Osteoblast (primary cell): ENCODE measurements around the gene WFDC2. TPM values are rescaled to one million over a fixed set of nuclear protein-coding genes. Genes with fewer than 3 reads are reported as not detected.

Experiments
- DNase-seq: peaks from one replicate; pipeline ENCODE4 v3.0.0; 2011; ENCODE audit warnings: low spot score, mixed read lengths; ENCODE audit not compliant: insufficient read length; ENCODE audit errors: missing footprints
- H2AFZ ChIP-seq: 2 replicates; pipeline ENCODE4 v1.6.0; 2011; ENCODE audit warnings: mild to moderate bottlenecking, low read length
- H3K27ac ChIP-seq: 2 replicates; pipeline ENCODE4 v1.5.1; 2011; ENCODE audit warnings: mild to moderate bottlenecking, low read depth, low read length, moderate library complexity
- H3K27me3 ChIP-seq: 2 replicates; pipeline ENCODE4 v1.6.0; 2012; ENCODE audit warnings: mild to moderate bottlenecking, control low read depth, inconsistent platforms, low read length, moderate library complexity; ENCODE audit not compliant: insufficient read depth
- H3K36me3 ChIP-seq: 2 replicates; pipeline ENCODE4 v1.5.1; 2011; ENCODE audit warnings: mild to moderate bottlenecking, low read length, control low read depth, moderate library complexity; ENCODE audit not compliant: insufficient read depth
- H3K4me1 ChIP-seq: 2 replicates; pipeline ENCODE4 v1.5.1; 2011; ENCODE audit warnings: mild to moderate bottlenecking, low read length, control low read depth, moderate library complexity; ENCODE audit not compliant: insufficient read depth
- H3K4me2 ChIP-seq: 2 replicates; pipeline ENCODE4 v1.6.0; 2011; ENCODE audit warnings: mild to moderate bottlenecking, low read length; ENCODE audit not compliant: insufficient read depth
- H3K4me3 ChIP-seq: fragments of 200-600 bp; sonication (generic); 3 replicates; pipeline ENCODE4 v1.5.1; 2012; ENCODE audit warnings: mild to moderate bottlenecking, low read length, inconsistent platforms; ENCODE audit not compliant: insufficient read depth
- H3K79me2 ChIP-seq: 2 replicates; pipeline ENCODE4 v1.6.0; 2012; ENCODE audit warnings: mild to moderate bottlenecking, low read length, control low read depth, inconsistent platforms; ENCODE audit not compliant: insufficient read depth
- H3K9me3 ChIP-seq: 2 replicates; pipeline ENCODE4 v1.5.1; 2011; ENCODE audit warnings: low read depth, low read length, control low read depth
- H4K20me1 ChIP-seq: 2 replicates; pipeline ENCODE4 v1.6.0; 2012; ENCODE audit warnings: mild to moderate bottlenecking, low read length, control low read depth; ENCODE audit not compliant: insufficient read depth
- total RNA-seq: library from RNA; depleted of rRNA; stranded (reverse); fragments of >200 nt; gene quantifications from 2 replicates; pipeline ENCODE4 v1.2.3, GENCODE V29; 2012
- TF ChIP-seq, protein P1 (sequence below): IDR thresholded peaks from 2 replicates; pipeline ENCODE4 v1.5.1; 2011; ENCODE audit warnings: mild to moderate bottlenecking, low read depth, low read length, moderate library complexity; ENCODE audit errors: extremely low read depth

Gene WFDC2
- total RNA-seq, 1 donor = not detected

DNA sequence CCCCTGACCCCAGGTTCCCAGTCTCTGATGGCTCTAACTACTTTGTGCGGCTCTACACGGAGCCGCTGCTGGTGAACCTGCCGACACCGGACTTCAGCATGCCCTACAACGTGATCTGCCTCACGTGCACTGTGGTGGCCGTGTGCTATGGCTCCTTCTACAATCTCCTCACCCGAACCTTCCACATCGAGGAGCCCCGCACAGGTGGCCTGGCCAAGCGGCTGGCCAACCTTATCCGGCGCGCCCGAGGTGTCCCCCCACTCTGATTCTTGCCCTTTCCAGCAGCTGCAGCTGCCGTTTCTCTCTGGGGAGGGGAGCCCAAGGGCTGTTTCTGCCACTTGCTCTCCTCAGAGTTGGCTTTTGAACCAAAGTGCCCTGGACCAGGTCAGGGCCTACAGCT is 44.0 kb upstream of the WFDC2 start:
- Histone ChIP-seq H3K36me3 (peaks cover 42% of the 10 kb centered on the region), H2AFZ (no peak overlapping the region), H3K79me2 (no peaks in the 10 kb centered on the region), H4K20me1 (no peaks in the 10 kb centered on the region), H3K4me3 (no peak overlapping the region), H3K4me1 (no peaks in the 10 kb centered on the region), H3K27me3 (no peaks in the 10 kb centered on the region), H3K27ac (no peak overlapping the region), H3K9me3 (no peaks in the 10 kb centered on the region), H3K4me2 (no peak overlapping the region)
- DNase-seq = no peak
- TF ChIP-seq, protein P1, sequence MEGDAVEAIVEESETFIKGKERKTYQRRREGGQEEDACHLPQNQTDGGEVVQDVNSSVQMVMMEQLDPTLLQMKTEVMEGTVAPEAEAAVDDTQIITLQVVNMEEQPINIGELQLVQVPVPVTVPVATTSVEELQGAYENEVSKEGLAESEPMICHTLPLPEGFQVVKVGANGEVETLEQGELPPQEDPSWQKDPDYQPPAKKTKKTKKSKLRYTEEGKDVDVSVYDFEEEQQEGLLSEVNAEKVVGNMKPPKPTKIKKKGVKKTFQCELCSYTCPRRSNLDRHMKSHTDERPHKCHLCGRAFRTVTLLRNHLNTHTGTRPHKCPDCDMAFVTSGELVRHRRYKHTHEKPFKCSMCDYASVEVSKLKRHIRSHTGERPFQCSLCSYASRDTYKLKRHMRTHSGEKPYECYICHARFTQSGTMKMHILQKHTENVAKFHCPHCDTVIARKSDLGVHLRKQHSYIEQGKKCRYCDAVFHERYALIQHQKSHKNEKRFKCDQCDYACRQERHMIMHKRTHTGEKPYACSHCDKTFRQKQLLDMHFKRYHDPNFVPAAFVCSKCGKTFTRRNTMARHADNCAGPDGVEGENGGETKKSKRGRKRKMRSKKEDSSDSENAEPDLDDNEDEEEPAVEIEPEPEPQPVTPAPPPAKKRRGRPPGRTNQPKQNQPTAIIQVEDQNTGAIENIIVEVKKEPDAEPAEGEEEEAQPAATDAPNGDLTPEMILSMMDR = no peak

DNA sequence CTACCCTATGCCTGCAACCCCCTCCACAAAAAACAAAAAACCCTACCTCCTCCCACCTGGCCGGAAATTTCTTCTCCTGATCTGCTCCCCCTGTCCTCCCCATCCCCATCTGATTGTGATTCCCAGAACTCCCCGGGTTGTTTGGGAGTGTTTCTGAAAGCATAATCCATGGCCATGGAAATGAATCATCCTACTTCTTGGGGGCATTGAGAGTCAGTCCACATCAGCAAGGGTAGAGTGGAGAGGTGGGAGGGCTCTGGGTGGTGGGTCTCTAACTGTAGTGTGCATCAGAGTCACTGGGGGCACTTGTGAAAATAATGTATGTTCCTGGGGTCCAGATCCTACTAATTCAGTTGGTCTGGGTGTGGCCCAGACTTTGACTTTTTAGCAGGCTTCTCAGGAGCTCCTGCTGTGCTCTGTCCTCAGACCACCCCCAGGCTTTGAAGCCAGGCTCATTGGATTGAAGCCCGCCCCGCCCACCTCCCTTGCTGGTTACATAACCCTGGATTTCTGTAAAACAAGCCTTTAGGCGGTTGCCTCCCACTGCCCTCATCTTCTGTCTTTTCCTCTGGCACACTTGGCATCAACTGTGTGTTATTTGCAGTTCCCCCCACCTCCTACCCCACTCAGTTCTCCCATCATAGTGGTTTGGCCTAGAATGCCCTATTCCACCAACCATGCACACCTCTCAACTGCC is 43.1 kb upstream of the WFDC2 start:
- no peaks in the 10 kb centered on the region for H3K4me1 ChIP-seq
- DNase-seq = no peak
- H3K79me2 ChIP-seq = no peaks in the 10 kb centered on the region

DNA sequence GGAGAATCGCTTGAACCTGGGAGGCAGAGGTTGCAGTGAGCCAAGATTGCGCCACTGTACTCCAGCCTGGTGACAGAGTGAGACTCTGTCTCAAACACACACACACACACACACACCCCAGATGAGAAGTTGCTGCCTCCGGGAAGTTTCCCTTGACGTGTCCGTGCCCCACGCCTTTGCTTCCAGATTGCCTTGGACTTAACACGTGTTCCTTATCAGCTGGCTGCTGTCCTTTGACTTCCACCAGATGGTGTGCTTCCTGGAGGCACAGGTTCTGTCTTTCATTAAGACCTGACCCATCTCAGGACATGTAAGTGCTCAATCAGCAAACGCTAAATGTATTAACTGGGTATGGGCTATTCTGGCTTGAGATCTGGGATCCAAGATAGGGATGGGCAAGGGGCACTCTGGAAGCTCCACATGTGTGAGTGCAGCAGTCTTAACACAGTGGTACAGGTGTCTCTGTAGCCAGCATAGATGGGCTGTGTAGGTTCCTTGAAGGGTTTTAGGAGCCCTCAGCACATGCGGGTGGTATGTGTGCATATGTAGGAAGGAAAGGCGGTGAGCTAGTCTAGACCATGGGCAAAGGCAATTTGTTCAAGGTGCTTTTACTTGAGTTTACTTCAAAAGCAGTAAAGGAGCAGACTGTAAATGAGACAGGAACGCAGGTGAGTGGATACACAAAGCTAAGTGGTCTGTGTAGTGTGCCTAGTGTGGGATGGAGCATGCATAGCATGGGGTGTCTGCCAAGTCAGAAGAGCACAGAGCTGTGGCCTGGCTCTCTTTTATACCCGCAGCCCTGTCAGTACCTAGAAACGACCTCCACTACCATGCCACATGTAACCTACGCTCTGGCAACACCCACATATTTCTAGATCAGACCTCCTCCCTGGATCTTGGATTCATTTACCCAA is 42.1 kb upstream of the WFDC2 start:
- H3K27ac ChIP-seq = no peak overlapping the region
- no peak overlapping the region for H2AFZ ChIP-seq
- TF ChIP-seq, protein P1 = no peak
- no peak for DNase-seq
- H3K79me2 ChIP-seq = no peaks in the 10 kb centered on the region
- no peaks in the 10 kb centered on the region for H3K27me3 ChIP-seq
- no peak overlapping the region for H3K4me2 ChIP-seq
- peaks cover 26% of the 10 kb centered on the region for H3K36me3 ChIP-seq
- H4K20me1 ChIP-seq = no peaks in the 10 kb centered on the region
- H3K4me1 ChIP-seq = no peaks in the 10 kb centered on the region
- H3K9me3 ChIP-seq = no peaks in the 10 kb centered on the region
- H3K4me3 ChIP-seq = no peak overlapping the region

More for the DNA sequence above, 43.1 kb upstream of the WFDC2 start:
- H3K27ac ChIP-seq = no peak overlapping the region
- peaks cover 33% of the 10 kb centered on the region for H3K36me3 ChIP-seq
- H3K4me2 ChIP-seq = no peak overlapping the region
- H3K4me3 ChIP-seq = no peak overlapping the region
- no peaks in the 10 kb centered on the region for H3K27me3 ChIP-seq
- no peak overlapping the region for H2AFZ ChIP-seq
- TF ChIP-seq, protein P1 = no peak
- H4K20me1 ChIP-seq = no peaks in the 10 kb centered on the region
- no peaks in the 10 kb centered on the region for H3K9me3 ChIP-seq

DNA sequence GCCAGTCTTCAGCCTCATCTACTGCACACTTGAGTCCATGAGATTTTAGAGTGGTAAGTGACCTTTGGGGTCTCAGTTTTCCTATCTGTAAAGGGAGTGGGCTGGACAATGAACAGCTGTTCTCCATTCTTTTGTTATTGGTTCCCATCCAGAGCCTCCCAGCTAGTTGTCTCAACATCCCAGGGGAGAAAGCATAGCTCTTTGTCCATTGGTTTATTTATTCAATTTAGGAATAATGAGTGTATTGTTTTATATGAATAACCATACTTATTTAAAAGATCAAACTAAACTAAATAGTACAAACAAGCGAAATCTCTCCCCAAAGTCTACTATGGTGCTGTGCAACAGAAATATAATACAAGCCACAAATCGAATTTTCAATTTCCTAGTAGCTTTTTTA is 39.9 kb upstream of the WFDC2 start:
- Histone ChIP-seq H2AFZ (no peak overlapping the region), H3K4me1 (no peaks in the 10 kb centered on the region), H4K20me1 (no peaks in the 10 kb centered on the region), H3K36me3 (peaks cover 8% of the 10 kb centered on the region), H3K9me3 (no peaks in the 10 kb centered on the region), H3K4me2 (no peak overlapping the region), H3K27me3 (no peaks in the 10 kb centered on the region), H3K27ac (no peak overlapping the region), H3K79me2 (no peaks in the 10 kb centered on the region), H3K4me3 (no peak overlapping the region)
- TF ChIP-seq, protein P1 = no peak
- DNase-seq = no peak
